Liver (tissue), 10 donors: ENCODE measurements around the gene GPR176. TPM values are rescaled to one million over a fixed set of nuclear protein-coding genes. Genes with fewer than 3 reads are reported as not detected.

ENCODE experiments used
- DNase-seq: peaks from one replicate; pipeline ENCODE4 v3.0.0-alpha.2; 2017; ENCODE audit warnings: low spot score
- H3K27ac ChIP-seq, 2 donors: one replicate each; pipeline ENCODE4 v1.7.0; 2013; ENCODE audit warnings: inconsistent platforms in 2 of 2, low read length in 2 of 2, control low read depth in 1 of 2, low read depth in 1 of 2, mild to moderate bottlenecking in 1 of 2
- H3K27me3 ChIP-seq, 4 donors: one replicate each; pipeline versions ENCODE4 v1.6.1 to v1.7.0; 2013; ENCODE audit warnings: low read length in 3 of 4, inconsistent platforms in 1 of 4, mild to moderate bottlenecking in 1 of 4, moderate library complexity in 1 of 4; ENCODE audit not compliant: control insufficient read depth in 4 of 4, insufficient read depth in 4 of 4
- H3K36me3 ChIP-seq, 4 donors: one replicate each; pipeline versions ENCODE4 v1.6.1 to v1.7.0; 2013; ENCODE audit warnings: low read length in 3 of 4, mild to moderate bottlenecking in 3 of 4, low read depth in 1 of 4, moderate library complexity in 1 of 4; ENCODE audit not compliant: control insufficient read depth in 4 of 4, insufficient read depth in 3 of 4
- H3K4me1 ChIP-seq, 4 donors: one replicate each; pipeline versions ENCODE4 v1.6.1 to v1.7.0; 2013; ENCODE audit warnings: low read length in 3 of 4, mild to moderate bottlenecking in 3 of 4, moderate library complexity in 1 of 4; ENCODE audit not compliant: control insufficient read depth in 4 of 4, insufficient read depth in 4 of 4
- H3K4me3 ChIP-seq, 3 donors: one replicate each; pipeline versions ENCODE4 v1.6.1 to v1.7.0; 2013; ENCODE audit warnings: low read length in 3 of 3, control low read depth in 1 of 3, low read depth in 1 of 3, mild to moderate bottlenecking in 1 of 3
- H3K9ac ChIP-seq, 2 donors: one replicate each; pipeline ENCODE4 v1.7.0; 2013; ENCODE audit warnings: low read length in 2 of 2, mild to moderate bottlenecking in 2 of 2, moderate library complexity in 2 of 2, control low read depth in 1 of 2, low read depth in 1 of 2
- H3K9me3 ChIP-seq, 4 donors: one replicate each; pipeline versions ENCODE4 v1.6.1 to v1.7.0; 2013; ENCODE audit warnings: low read length in 3 of 4; ENCODE audit not compliant: control insufficient read depth in 4 of 4
- ATF3 ChIP-seq: IDR thresholded peaks from 2 replicates; pipeline ENCODE4 v1.6.1; 2016; ENCODE audit warnings: antibody characterized with exemption
- CTCF ChIP-seq: fragments of 150-350 bp; IDR thresholded peaks from 2 replicates; pipeline ENCODE4 v1.5.1; 2017; ENCODE audit warnings: improper control_type of control experiment, low read depth, low read length; ENCODE audit not compliant: missing input control
- FOXA1 ChIP-seq: IDR thresholded peaks from 2 replicates; pipeline ENCODE4 v1.6.1; 2016; ENCODE audit warnings: antibody characterized with exemption
- GABPA ChIP-seq, 2 donors: IDR thresholded peaks in 1 of 2; conservative IDR thresholded peaks in 1 of 2; 2 replicates each; pipeline ENCODE4 v1.6.1; 2016; ENCODE audit warnings: antibody characterized with exemption in 2 of 2, mild to moderate bottlenecking in 1 of 2, moderate library complexity in 1 of 2
- HNF4A ChIP-seq, 2 donors: conservative IDR thresholded peaks; 2 replicates each; pipeline ENCODE4 v1.6.1; 2016; ENCODE audit warnings: antibody characterized with exemption in 2 of 2, mild to moderate bottlenecking in 2 of 2
- HNF4G ChIP-seq: IDR thresholded peaks from 2 replicates; pipeline ENCODE4 v1.6.1; 2016; ENCODE audit warnings: antibody characterized with exemption
- JUND ChIP-seq, 2 donors: IDR thresholded peaks; 2 replicates each; pipeline ENCODE4 v1.6.1; 2016; ENCODE audit warnings: antibody characterized with exemption in 2 of 2
- NR2F2 ChIP-seq: IDR thresholded peaks from 2 replicates; pipeline ENCODE4 v1.6.1; 2016; ENCODE audit warnings: antibody characterized with exemption
- RAD21 ChIP-seq, 2 donors: IDR thresholded peaks; 2 replicates each; pipeline ENCODE4 v1.6.1; 2016; ENCODE audit warnings: antibody characterized with exemption in 2 of 2, mild to moderate bottlenecking in 2 of 2
- RXRA ChIP-seq, 2 donors: IDR thresholded peaks; 2 replicates each; pipeline ENCODE4 v1.6.1; 2017 to 2018; ENCODE audit warnings: antibody characterized with exemption in 2 of 2, mild to moderate bottlenecking in 1 of 2
- TAF1 ChIP-seq: conservative IDR thresholded peaks from 2 replicates; pipeline ENCODE4 v1.6.1; 2016; ENCODE audit warnings: antibody characterized with exemption, mild to moderate bottlenecking
- YY1 ChIP-seq: IDR thresholded peaks from 2 replicates; pipeline ENCODE4 v1.6.1; 2016; ENCODE audit warnings: antibody characterized with exemption, mild to moderate bottlenecking
- ZBTB33 ChIP-seq: IDR thresholded peaks from 2 replicates; pipeline ENCODE4 v1.6.1; 2016; ENCODE audit warnings: antibody characterized with exemption
- polyA plus RNA-seq, 2 donors: library from polyadenylated mRNA; stranded (reverse) in 1 of 2; unstranded in 1 of 2; fragments of 200-250 nt in 1 of 2; fragments of >200 nt in 1 of 2; fragmentation: Nextera tagmentation in 1 of 2; extraction: Ambion mirVana in 1 of 2; gene quantifications; one replicate each; pipeline versions ENCODE4 v1.2.1 to v1.2.3, GENCODE V29; 2013 to 2015
- small RNA-seq: library from RNA; depleted of rRNA; stranded (forward); fragments of <200 nt; gene quantifications from one replicate; pipeline ENCODE3, GENCODE V24; 2014
- total RNA-seq, 2 donors: library from RNA; depleted of rRNA; stranded (reverse); fragments of >200 nt; gene quantifications; one replicate each; pipeline ENCODE4 v1.2.3, GENCODE V29; 2014
- donor health status: healthy.
- donor health status: healthy.
- donor health status: healthy.
- donor health status: healthy.
- donor health status: healthy.

GPR176 gene
- total and polyA plus RNA-seq, 4 donors: 0.44 to 1.7 (median 1.4) TPM

- no peak for TF ChIP-seq ZBTB33
- no peak for TF ChIP-seq NR2F2
- TF ChIP-seq FOXA1: no peak
- TF ChIP-seq RAD21 (IDR thresholded peaks at IDR 0.05): no peak
- no peak for TF ChIP-seq GABPA (IDR thresholded peaks at IDR 0.05 in 1 of 2, conservative IDR thresholded peaks at IDR 0.05 in 1 of 2)
- no peak for TF ChIP-seq RXRA (IDR thresholded peaks at IDR 0.05)
These were observed 167.1 kb downstream of the GPR176 start (continued) for GRCh38 chr15:39752991-39753390.

GRCh38 chr15:39752246-39752645, 167.8 kb downstream of the GPR176 start:
- H3K4me3 ChIP-seq: no peak overlapping the region
- no peak overlapping the region for H3K27ac ChIP-seq
- no peak for DNase-seq
- no peaks in the 10 kb centered on the region for H3K36me3 ChIP-seq
- H3K27me3 ChIP-seq: peaks cover 0 to 8% (median 0%) of the 10 kb centered on the region in 4 donors
- no peak overlapping the region for H3K9ac ChIP-seq
- no peaks in the 10 kb centered on the region for H3K9me3 ChIP-seq
- peaks cover 0 to 3% (median 0%) of the 10 kb centered on the region in 4 donors for H3K4me1 ChIP-seq
- TF ChIP-seq JUND (IDR thresholded peaks at IDR 0.05): no peak
- no peak for TF ChIP-seq RAD21 (IDR thresholded peaks at IDR 0.05)
- no peak for TF ChIP-seq HNF4A (conservative IDR thresholded peaks at IDR 0.05)
- no peak for TF ChIP-seq YY1
- no peak for TF ChIP-seq ATF3
- TF ChIP-seq HNF4G: no peak
- no peak for TF ChIP-seq FOXA1
- no peak for TF ChIP-seq ZBTB33
- no peak for TF ChIP-seq RXRA (IDR thresholded peaks at IDR 0.05)
- no peak for TF ChIP-seq TAF1
- TF ChIP-seq CTCF: no peak
- TF ChIP-seq GABPA (IDR thresholded peaks at IDR 0.05 in 1 of 2, conservative IDR thresholded peaks at IDR 0.05 in 1 of 2): no peak

Small RNAs within 50 kb of the gene (small RNA-seq; reads per million reads assigned to genes)
- gene RF00019: not detected

Other genes with a start within 250 kb of the GPR176 start
- gene FSIP1, start 137.4 kb downstream of the GPR176 start, total RNA-seq: under 1 TPM; 0.09 to 0.17 TPM
- under 1 TPM; 0.05 to 0.29 TPM for gene FSIP1, start 137.4 kb downstream of the GPR176 start, polyA plus RNA-seq
- gene EIF2AK4, start 13.8 kb upstream of the GPR176 start, total RNA-seq: 10 to 100 TPM; 24.9 to 25.7 TPM
- 10 to 100 TPM; 15.5 to 33.3 TPM for gene EIF2AK4, start 13.8 kb upstream of the GPR176 start, polyA plus RNA-seq
- gene SRP14, start 118.9 kb upstream of the GPR176 start, total RNA-seq: 10 to 100 TPM; 67.2 to 84.9 TPM
- gene SRP14, start 118.9 kb upstream of the GPR176 start, polyA plus RNA-seq: 100 to 1,000 TPM; 146 to 357 TPM
- gene BMF, start 188.6 kb upstream of the GPR176 start, total RNA-seq: 10 to 100 TPM in 1 of 2 donors, 1 to 10 TPM in 1; 6.6 to 10.2 TPM
- gene BMF, start 188.6 kb upstream of the GPR176 start, polyA plus RNA-seq: 1 to 10 TPM in 1 of 2 donors, under 1 TPM in 1; 0.63 to 1.4 TPM
- 10 to 100 TPM in 1 of 2 donors, under 1 TPM in 1; 0.08 to 31.1 TPM for gene BUB1B, start 240.8 kb upstream of the GPR176 start, total RNA-seq
- 1 to 10 TPM in 1 of 2 donors, under 1 TPM in 1; 0.63 to 1.0 TPM for gene BUB1B, start 240.8 kb upstream of the GPR176 start, polyA plus RNA-seq